Stimulated activated CD4-positive, alpha-beta T cell treated with anti-CD3 and anti-CD28 coated beads, Interleukin-1b, Interleukin-23, amount 100 ng/mL, for 4 hours (primary cell): ENCODE results near the gene SDCCAG8.
A peak's percentile ranks its signal among the peaks of the same experiment; 100 is the strongest.
"Not testable (repeated sequence)": the region's sequence is repeated elsewhere in the genome, so short reads cannot be mapped to it uniquely, and the experiment has no call there.

ENCODE experiments used
- DNase-seq, 2 donors: peaks; one replicate each; pipeline ENCODE4 v3.0.0-alpha.2; 2020; ENCODE audit warnings: low read depth in 2 of 2

The SDCCAG8 gene

GRCh38 chr1:243255791-243256512 is at the start of gene SDCCAG8:
TSS of gene SDCCAG8 (plus strand) at chr1:243256041. CDS start at chr1:243256174, 133 bp downstream.
- peak; percentile 84 to 85 for DNase-seq

- DNase-seq: not testable (repeated sequence)
Measured at GRCh38 chr1:243211984-243212383, 43.9 kb upstream of the SDCCAG8 start.

- DNase-seq: no peak
Measured at GRCh38 chr1:243213045-243213787, 42.6 kb upstream of the SDCCAG8 start.

GRCh38 chr1:243215276-243215875 is 40.5 kb upstream of the SDCCAG8 start:
- not testable (repeated sequence) for DNase-seq

- DNase-seq: no peak
Measured at GRCh38 chr1:243216741-243217140, 39.1 kb upstream of the SDCCAG8 start.

GRCh38 chr1:243217349-243217748 is 38.5 kb upstream of the SDCCAG8 start:
- DNase-seq: no peak

GRCh38 chr1:243218059-243218458 is 37.8 kb upstream of the SDCCAG8 start:
- no peak for DNase-seq

GRCh38 chr1:243227622-243228021 is 28.2 kb upstream of the SDCCAG8 start:
- DNase-seq: no peak

GRCh38 chr1:243229526-243229925 is 26.3 kb upstream of the SDCCAG8 start:
- no peak for DNase-seq

- no peak for DNase-seq
Measured at GRCh38 chr1:243230914-243231313, 24.9 kb upstream of the SDCCAG8 start.

GRCh38 chr1:243233908-243234307 is 21.9 kb upstream of the SDCCAG8 start:
- no peak for DNase-seq

- no peak for DNase-seq
Measured at GRCh38 chr1:243234978-243235647, 20.7 kb upstream of the SDCCAG8 start.

- DNase-seq: no peak
Measured at GRCh38 chr1:243236604-243237252, 19.1 kb upstream of the SDCCAG8 start.

- no peak for DNase-seq
Measured at GRCh38 chr1:243244432-243244841, 11.4 kb upstream of the SDCCAG8 start.

- DNase-seq: no peak
Measured at GRCh38 chr1:243246916-243247315, 8.9 kb upstream of the SDCCAG8 start.

GRCh38 chr1:243247901-243248300 is 7.9 kb upstream of the SDCCAG8 start:
- DNase-seq: no peak

- no peak for DNase-seq
Measured at GRCh38 chr1:243249214-243249613, 6.6 kb upstream of the SDCCAG8 start.

- no peak for DNase-seq
Measured at GRCh38 chr1:243250102-243250501, 5.7 kb upstream of the SDCCAG8 start.

GRCh38 chr1:243251539-243251938 is 4.3 kb upstream of the SDCCAG8 start:
- no peak for DNase-seq

- DNase-seq: no peak
Measured at GRCh38 chr1:243253211-243253925, 2.5 kb upstream of the SDCCAG8 start.

GRCh38 chr1:243253926-243254232 is 2.0 kb upstream of the SDCCAG8 start:
- no peak for DNase-seq
